ENCODE results near the gene KRTAP10-7.

- TF ChIP-seq EZH2 (conservative IDR thresholded peaks at IDR 0.05; ENCODE audit: low read depth, low read length) (no peak), MEIS2 (CRISPR knock-in tag; IDR thresholded peaks at IDR 0.05) (no peak), FOXJ3 (CRISPR knock-in tag; IDR thresholded peaks at IDR 0.05; ENCODE audit: borderline replicate concordance) (no peak), ZBTB33 (CRISPR knock-in tag; IDR thresholded peaks at IDR 0.05) (no peak), ZNF274 (CRISPR knock-in tag; IDR thresholded peaks at IDR 0.05) (no peak), GFI1 (CRISPR knock-in tag; IDR thresholded peaks at IDR 0.05; ENCODE audit: borderline replicate concordance) (no peak), KDM1A (CRISPR knock-in tag; IDR thresholded peaks at IDR 0.05) (no peak)
Measured at GRCh38 chr21:44575307-44576024, 24.9 kb upstream of the KRTAP10-7 start.

Measured in HepG2 (cell line).